GM12878 (cell line): ENCODE measurements around the gene CAMK1. TPM values are rescaled to one million over a fixed set of nuclear protein-coding genes. Genes with fewer than 3 reads are reported as not detected.

ENCODE experiments used
- CBFB ChIP-seq: IDR thresholded peaks from 2 replicates; pipeline ENCODE4 v1.6.1; 2016; ENCODE audit warnings: antibody characterized with exemption, low read depth
- CHD2 ChIP-seq: IDR thresholded peaks from 2 replicates; pipeline ENCODE4 v1.6.1; 2011; ENCODE audit warnings: low read depth, low read length, improper control_type of control experiment, borderline replicate concordance
- E2F4 ChIP-seq: IDR thresholded peaks from 2 replicates; pipeline ENCODE4 v1.6.1; 2012; ENCODE audit warnings: low read depth, low read length, improper control_type of control experiment
- EGR1 ChIP-seq, 2 experiments: IDR thresholded peaks; 1 replicate in 1 of 2; 2 replicates in 1 of 2; pipeline ENCODE4 v1.6.1; 2011 to 2012; ENCODE audit warnings: low read depth in 2 of 2, low read length in 2 of 2, borderline replicate concordance in 1 of 2, mild to moderate bottlenecking in 1 of 2, moderate library complexity in 1 of 2
- ETV6 ChIP-seq, 2 experiments: fragments of 450-650 bp in 1 of 2; IDR thresholded peaks in 1 of 2; conservative IDR thresholded peaks in 1 of 2; 2 replicates each; pipeline ENCODE4 v1.6.1; 2014; ENCODE audit warnings: antibody characterized with exemption in 1 of 2, borderline replicate concordance in 1 of 2, low read depth in 1 of 2, mild to moderate bottlenecking in 1 of 2, moderate library complexity in 1 of 2
- KDM1A ChIP-seq: fragments of 200-600 bp; sonication (generic); IDR thresholded peaks from 2 replicates; pipeline ENCODE4 v1.6.1; 2016; ENCODE audit warnings: borderline replicate concordance
- MYC ChIP-seq: IDR thresholded peaks from 2 replicates; pipeline ENCODE4 v1.6.1; 2011; ENCODE audit warnings: mild to moderate bottlenecking, low read length, moderate library complexity, inconsistent platforms; ENCODE audit not compliant: insufficient read depth, insufficient replicate concordance, insufficient read length, severe bottlenecking
- PML ChIP-seq: IDR thresholded peaks from 2 replicates; pipeline ENCODE4 v1.6.1; 2012; ENCODE audit warnings: low read length, inconsistent platforms
- POLR2AphosphoS2 ChIP-seq: IDR thresholded peaks from 2 replicates; pipeline ENCODE4 v1.6.1; 2011; ENCODE audit warnings: low read depth, mild to moderate bottlenecking, low read length, improper control_type of control experiment, moderate library complexity
- RAD51 ChIP-seq: fragments of 450-650 bp; IDR thresholded peaks from 2 replicates; pipeline ENCODE4 v1.6.1; 2016; ENCODE audit warnings: moderate library complexity, mild to moderate bottlenecking, inconsistent platforms
- RBBP5 ChIP-seq: fragments of 200-600 bp; sonication (generic); conservative IDR thresholded peaks from 2 replicates; pipeline ENCODE4 v1.6.1; 2016
- SMARCA5 ChIP-seq: fragments of 450-650 bp; IDR thresholded peaks from 2 replicates; pipeline ENCODE4 v1.6.1; 2017; ENCODE audit warnings: mild to moderate bottlenecking
- STAT1 ChIP-seq: fragments of 450-650 bp; conservative IDR thresholded peaks from 2 replicates; pipeline ENCODE4 v1.6.1; 2014; ENCODE audit warnings: antibody characterized with exemption, mild to moderate bottlenecking
- STAT3 ChIP-seq: IDR thresholded peaks from 2 replicates; pipeline ENCODE4 v1.6.1; 2011; ENCODE audit warnings: low read depth, low read length, improper control_type of control experiment
- TCF3 ChIP-seq: IDR thresholded peaks from 2 replicates; pipeline ENCODE4 v1.6.1; 2012; ENCODE audit warnings: low read depth, mild to moderate bottlenecking, low read length, borderline replicate concordance; ENCODE audit not compliant: insufficient read depth
- ZBTB11 ChIP-seq: fragments of 450-650 bp; formaldehyde crosslinking; IDR thresholded peaks from 2 replicates; pipeline ENCODE4 v1.5.0; 2022; ENCODE audit warnings: mild to moderate bottlenecking, missing genetic modification characterization
- polyA plus RNA-seq, 11 experiments: library from polyadenylated mRNA; depleted of rRNA in 4 of 11; unstranded in 6 of 11; stranded (reverse) in 5 of 11; fragments of >200 nt; fragmentation: Nextera tagmentation in 4 of 11; fragmentation: Illumina TruSeq in 1 of 11; extraction: Ambion mirVana in 4 of 11; extraction: Trizol in 1 of 11; gene quantifications; 1 replicate in 1 of 11; 2 replicates in 10 of 11; pipeline versions ENCODE4 v1.2.1 to v1.2.3, GENCODE V29; 2011 to 2016; ENCODE audit warnings: inconsistent platforms in 2 of 11, missing spikeins in 2 of 11, low read depth in 1 of 11
- total RNA-seq, 4 experiments: library from RNA; depleted of rRNA in 3 of 4; stranded (reverse); fragments of >200 nt in 3 of 4; fragmentation: Illumina TruSeq in 1 of 4; extraction: Trizol in 1 of 4; gene quantifications; 2 replicates each; pipeline versions ENCODE4 v1.2.1 to v1.2.3, GENCODE V29; 2013 to 2021
- TF ChIP-seq, protein P1 (sequence below): IDR thresholded peaks from 2 replicates; pipeline ENCODE4 v1.6.1; 2011; ENCODE audit warnings: low read depth, mild to moderate bottlenecking, low read length, moderate library complexity, borderline replicate concordance; ENCODE audit errors: extremely low read depth
- TF ChIP-seq, protein P2 (sequence below): IDR thresholded peaks from 2 replicates; pipeline ENCODE4 v1.6.1; 2012; ENCODE audit warnings: low read depth, low read length, improper control_type of control experiment

The CAMK1 gene
- total and polyA plus RNA-seq, 10 of the 15 experiments (the other 5 are each of a cell fraction or from before 2014, with no cell fraction given), result 0.24 to 2.1 (median 0.51) TPM; not detected in 2

DNA sequence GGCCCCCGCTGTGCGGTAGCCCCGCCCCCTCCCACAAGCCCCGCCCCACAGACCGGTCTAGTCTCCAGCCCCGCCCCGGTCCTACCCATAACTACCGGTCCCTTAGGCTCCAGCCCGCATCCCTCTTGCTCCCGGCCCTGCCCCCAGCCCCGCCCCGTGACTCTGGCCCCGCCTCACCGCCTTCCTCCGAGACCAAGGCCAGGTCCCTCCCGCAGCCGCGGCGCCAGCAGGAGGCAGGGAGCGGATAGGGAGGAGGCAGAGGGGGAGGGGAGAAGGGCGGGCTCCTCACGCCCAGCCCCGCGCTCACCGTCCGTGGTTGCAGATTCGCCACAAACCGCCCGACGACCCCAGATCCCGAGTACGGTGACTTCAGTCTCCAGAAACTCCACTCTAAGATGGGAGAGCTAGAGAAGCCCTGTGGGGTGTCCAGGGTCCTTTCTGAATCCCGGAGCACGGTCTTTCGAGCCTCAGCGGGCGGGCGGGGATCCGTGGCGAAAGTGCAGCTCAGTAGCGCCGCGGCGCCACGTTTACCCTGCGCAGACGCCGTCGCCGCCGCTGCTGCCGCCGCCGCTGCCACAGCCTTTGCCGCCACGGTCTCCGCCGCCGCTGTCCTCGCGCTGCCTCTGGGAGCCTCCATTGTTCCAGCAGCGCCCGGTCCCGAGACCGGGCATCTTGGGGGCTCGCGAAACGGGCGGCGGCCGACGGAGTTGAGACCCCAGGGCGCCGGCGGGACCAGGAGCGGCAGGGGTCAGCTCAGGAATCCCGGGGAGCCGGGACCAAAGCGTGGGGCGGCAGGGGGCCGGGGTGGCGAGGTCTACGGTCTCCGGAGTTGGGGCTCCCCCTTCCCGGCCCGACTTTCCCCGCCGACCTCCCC is 38.3 kb downstream of the CAMK1 start, which contains the start of gene BRPF1 (continued):
- TF ChIP-seq ETV6 (conservative IDR thresholded peaks at IDR 0.05 in 1 of 2, IDR thresholded peaks at IDR 0.05 in 1 of 2; ENCODE audit: borderline replicate concordance in 1 of 2, low read depth in 1 of 2), result no peak; a peak in 1 of 4 replicates
- TF ChIP-seq STAT1, result peak; percentile 78; the same call in 1 of the 2 replicates
- TF ChIP-seq, protein P1, sequence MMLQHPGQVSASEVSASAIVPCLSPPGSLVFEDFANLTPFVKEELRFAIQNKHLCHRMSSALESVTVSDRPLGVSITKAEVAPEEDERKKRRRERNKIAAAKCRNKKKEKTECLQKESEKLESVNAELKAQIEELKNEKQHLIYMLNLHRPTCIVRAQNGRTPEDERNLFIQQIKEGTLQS, result no peak
- TF ChIP-seq STAT3, result no peak
- TF ChIP-seq, protein P2, sequence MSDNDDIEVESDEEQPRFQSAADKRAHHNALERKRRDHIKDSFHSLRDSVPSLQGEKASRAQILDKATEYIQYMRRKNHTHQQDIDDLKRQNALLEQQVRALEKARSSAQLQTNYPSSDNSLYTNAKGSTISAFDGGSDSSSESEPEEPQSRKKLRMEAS, result no peak
- peak in 1 of 2 experiments; percentile 27; a peak in 1 of 3 replicates for TF ChIP-seq EGR1 (IDR thresholded peaks at IDR 0.05; ENCODE audit: borderline replicate concordance in 1 of 2, low read depth in 2 of 2, low read length in 2 of 2)
- TF ChIP-seq TCF3, result no peak
- TF ChIP-seq POLR2AphosphoS2, result peak; percentile 66; the same call in 1 of the 2 replicates
- TF ChIP-seq ZBTB11 (CRISPR knock-in tag), result no peak
- TF ChIP-seq KDM1A, result no peak
- peak; percentile 64; the same call in 1 of the 2 replicates for TF ChIP-seq SMARCA5
- peak; percentile 91 for TF ChIP-seq CHD2
- peak; percentile 60 for TF ChIP-seq MYC
- no peak for TF ChIP-seq RAD51
- TF ChIP-seq CBFB, result peak; percentile 82; the same call in 1 of the 2 replicates
- 0 out of 2 replicates have a peak, but pooled peaks have one; percentile 33 for TF ChIP-seq E2F4
- no peak for TF ChIP-seq RBBP5
- TF ChIP-seq PML, result no peak; the same call in 1 of the 2 replicates
